ENCODE measurements around the gene PRLR.
A peak's percentile ranks its signal among the peaks of the same experiment; 100 is the strongest.

The PRLR gene

GRCh38 chr5:35089334-35090314 lies 140.7 kb downstream of the PRLR start:
- Histone ChIP-seq H3K4me1 (ENCODE audit: control extremely low read depth in 1 of 4, control insufficient read depth in 4 of 4, insufficient read depth in 4 of 4, low read length in 3 of 4) (no peaks in the 10 kb centered on the region), H3K9me3 (ENCODE audit: control extremely low read depth in 1 of 5, control insufficient read depth in 4 of 5, insufficient read depth in 2 of 5, low read depth in 1 of 5, low read length in 4 of 5) (no peaks in the 10 kb centered on the region), H3K27me3 (replicated peaks in 2 of 5; ENCODE audit: control insufficient read depth in 4 of 5, insufficient read depth in 5 of 5, low read length in 4 of 5) (peaks cover 0 to 10% (median 2%) of the 10 kb centered on the region in 5 experiments), H3K4me3 (ENCODE audit: control insufficient read depth in 1 of 7, extremely low read depth in 1 of 7, insufficient read depth in 4 of 7, low read depth in 2 of 7, low read length in 6 of 7) (no peak overlapping the region), H3K27ac (ENCODE audit: insufficient read depth in 1 of 2, low read depth in 1 of 2, low read length in 2 of 2, poor library complexity in 1 of 2, severe bottlenecking in 2 of 2) (no peak overlapping the region), H3K36me3 (ENCODE audit: control insufficient read depth in 4 of 4, insufficient read depth in 4 of 4, low read length in 3 of 4) (no peaks in the 10 kb centered on the region)
- ChIA-PET POLR2A (no interaction called here), CTCF (interaction anchor here (0.9 to 3.0 kb wide), 5 partner anchors 554 to 841 kb away, joined by 3 to 25 read pairs (median 4); no protein-coding TSS in a partner anchor)
- peak; percentile 22 to 57 (median 50) for DNase-seq
- WGBS (ENCODE audit: insufficient coverage): 71% methylated on average over 2 of the region's 7 CpGs

- H3K4me3 ChIP-seq (ENCODE audit: control insufficient read depth in 1 of 7, extremely low read depth in 1 of 7, insufficient read depth in 4 of 7, low read depth in 2 of 7, low read length in 6 of 7): no peak overlapping the region
- no peaks in the 10 kb centered on the region for H3K9me3 ChIP-seq (ENCODE audit: control extremely low read depth in 1 of 5, control insufficient read depth in 4 of 5, insufficient read depth in 2 of 5, low read depth in 1 of 5, low read length in 4 of 5)
- ChIA-PET POLR2A (no interaction called here), CTCF (interaction anchor here (2.1 to 3.0 kb wide), 2 partner anchors 839 to 842 kb away, joined by 7 to 25 read pairs; no protein-coding TSS in a partner anchor)
- no peak overlapping the region for H3K27ac ChIP-seq (ENCODE audit: insufficient read depth in 1 of 2, low read depth in 1 of 2, low read length in 2 of 2, poor library complexity in 1 of 2, severe bottlenecking in 2 of 2)
- no peak for DNase-seq
- WGBS (ENCODE audit: insufficient coverage): 88% methylated on average over 1 of the region's 3 CpGs
- H3K27me3 ChIP-seq (replicated peaks in 2 of 5; ENCODE audit: control insufficient read depth in 4 of 5, insufficient read depth in 5 of 5, low read length in 4 of 5): peaks cover 0 to 10% (median 2%) of the 10 kb centered on the region in 5 experiments
- no peaks in the 10 kb centered on the region for H3K4me1 ChIP-seq (ENCODE audit: control extremely low read depth in 1 of 4, control insufficient read depth in 4 of 4, insufficient read depth in 4 of 4, low read length in 3 of 4)
- no peaks in the 10 kb centered on the region for H3K36me3 ChIP-seq (ENCODE audit: control insufficient read depth in 4 of 4, insufficient read depth in 4 of 4, low read length in 3 of 4)
Observed at GRCh38 chr5:35087991-35088390, 142.3 kb downstream of the PRLR start.

- ChIA-PET CTCF (no interaction called here), POLR2A (no interaction called here)
- Histone ChIP-seq H3K36me3 (ENCODE audit: control insufficient read depth in 4 of 4, insufficient read depth in 4 of 4, low read length in 3 of 4) (no peaks in the 10 kb centered on the region), H3K9me3 (ENCODE audit: control extremely low read depth in 1 of 5, control insufficient read depth in 4 of 5, insufficient read depth in 2 of 5, low read depth in 1 of 5, low read length in 4 of 5) (no peaks in the 10 kb centered on the region), H3K4me1 (ENCODE audit: control extremely low read depth in 1 of 4, control insufficient read depth in 4 of 4, insufficient read depth in 4 of 4, low read length in 3 of 4) (no peaks in the 10 kb centered on the region), H3K4me3 (ENCODE audit: control insufficient read depth in 1 of 7, extremely low read depth in 1 of 7, insufficient read depth in 4 of 7, low read depth in 2 of 7, low read length in 6 of 7) (no peak overlapping the region), H3K27ac (ENCODE audit: insufficient read depth in 1 of 2, low read depth in 1 of 2, low read length in 2 of 2, poor library complexity in 1 of 2, severe bottlenecking in 2 of 2) (no peak overlapping the region), H3K27me3 (replicated peaks in 2 of 5; ENCODE audit: control insufficient read depth in 4 of 5, insufficient read depth in 5 of 5, low read length in 4 of 5) (peaks cover 0 to 10% (median 2%) of the 10 kb centered on the region in 5 experiments)
- DNase-seq: no peak
- 100% methylated on average over 2 of the region's 3 CpGs for WGBS (ENCODE audit: insufficient coverage)
Observed at GRCh38 chr5:35083150-35083549, 147.1 kb downstream of the PRLR start.

- no peak for DNase-seq
- Histone ChIP-seq H3K36me3 (ENCODE audit: control insufficient read depth in 4 of 4, insufficient read depth in 4 of 4, low read length in 3 of 4) (no peaks in the 10 kb centered on the region), H3K4me3 (ENCODE audit: control insufficient read depth in 1 of 7, extremely low read depth in 1 of 7, insufficient read depth in 4 of 7, low read depth in 2 of 7, low read length in 6 of 7) (no peak overlapping the region), H3K27ac (ENCODE audit: insufficient read depth in 1 of 2, low read depth in 1 of 2, low read length in 2 of 2, poor library complexity in 1 of 2, severe bottlenecking in 2 of 2) (no peak overlapping the region), H3K27me3 (replicated peaks in 2 of 5; ENCODE audit: control insufficient read depth in 4 of 5, insufficient read depth in 5 of 5, low read length in 4 of 5) (peaks cover 0 to 10% (median 2%) of the 10 kb centered on the region in 5 experiments), H3K9me3 (ENCODE audit: control extremely low read depth in 1 of 5, control insufficient read depth in 4 of 5, insufficient read depth in 2 of 5, low read depth in 1 of 5, low read length in 4 of 5) (no peaks in the 10 kb centered on the region), H3K4me1 (ENCODE audit: control extremely low read depth in 1 of 4, control insufficient read depth in 4 of 4, insufficient read depth in 4 of 4, low read length in 3 of 4) (no peaks in the 10 kb centered on the region)
- ChIA-PET CTCF (no interaction called here), POLR2A (no interaction called here)
- WGBS (ENCODE audit: insufficient coverage): no CpG with 5 or more reads among the region's 3 CpGs
Observed at GRCh38 chr5:35082530-35082929, 147.8 kb downstream of the PRLR start.

- Histone ChIP-seq H3K27me3 (replicated peaks in 2 of 5; ENCODE audit: control insufficient read depth in 4 of 5, insufficient read depth in 5 of 5, low read length in 4 of 5) (peaks cover 0 to 5% (median 2%) of the 10 kb centered on the region in 5 experiments), H3K4me3 (ENCODE audit: control insufficient read depth in 1 of 7, extremely low read depth in 1 of 7, insufficient read depth in 4 of 7, low read depth in 2 of 7, low read length in 6 of 7) (no peak overlapping the region), H3K27ac (ENCODE audit: insufficient read depth in 1 of 2, low read depth in 1 of 2, low read length in 2 of 2, poor library complexity in 1 of 2, severe bottlenecking in 2 of 2) (no peak overlapping the region), H3K36me3 (ENCODE audit: control insufficient read depth in 4 of 4, insufficient read depth in 4 of 4, low read length in 3 of 4) (no peaks in the 10 kb centered on the region), H3K4me1 (ENCODE audit: control extremely low read depth in 1 of 4, control insufficient read depth in 4 of 4, insufficient read depth in 4 of 4, low read length in 3 of 4) (no peaks in the 10 kb centered on the region), H3K9me3 (ENCODE audit: control extremely low read depth in 1 of 5, control insufficient read depth in 4 of 5, insufficient read depth in 2 of 5, low read depth in 1 of 5, low read length in 4 of 5) (no peaks in the 10 kb centered on the region)
- ChIA-PET CTCF (no interaction called here), POLR2A (no interaction called here)
- 90% methylated on average over 5 of the region's 6 CpGs for WGBS (ENCODE audit: insufficient coverage)
- no peak for DNase-seq
Observed at GRCh38 chr5:35081134-35081533, 149.2 kb downstream of the PRLR start.

GRCh38 chr5:35073160-35073559 lies 157.1 kb downstream of the PRLR start:
- Histone ChIP-seq H3K9me3 (ENCODE audit: control extremely low read depth in 1 of 5, control insufficient read depth in 4 of 5, insufficient read depth in 2 of 5, low read depth in 1 of 5, low read length in 4 of 5) (peaks cover 0 to 7% (median 3%) of the 10 kb centered on the region in 5 experiments), H3K27me3 (replicated peaks in 2 of 5; ENCODE audit: control insufficient read depth in 4 of 5, insufficient read depth in 5 of 5, low read length in 4 of 5) (no peaks in the 10 kb centered on the region), H3K4me3 (ENCODE audit: control insufficient read depth in 1 of 7, extremely low read depth in 1 of 7, insufficient read depth in 4 of 7, low read depth in 2 of 7, low read length in 6 of 7) (no peak overlapping the region), H3K27ac (ENCODE audit: insufficient read depth in 1 of 2, low read depth in 1 of 2, low read length in 2 of 2, poor library complexity in 1 of 2, severe bottlenecking in 2 of 2) (no peak overlapping the region), H3K4me1 (ENCODE audit: control extremely low read depth in 1 of 4, control insufficient read depth in 4 of 4, insufficient read depth in 4 of 4, low read length in 3 of 4) (no peaks in the 10 kb centered on the region), H3K36me3 (ENCODE audit: control insufficient read depth in 4 of 4, insufficient read depth in 4 of 4, low read length in 3 of 4) (no peaks in the 10 kb centered on the region)
- CTCF ChIA-PET: no interaction called here
- 93% methylated on average over 4 of the region's 4 CpGs for WGBS (ENCODE audit: insufficient coverage)
- DNase-seq: no peak
- POLR2A ChIA-PET: no interaction called here

GRCh38 chr5:35069188-35069587 lies 161.1 kb downstream of the PRLR start:
- WGBS (ENCODE audit: insufficient coverage): 100% methylated on average over 1 of the region's 1 CpG
- no peak overlapping the region for H3K27ac ChIP-seq (ENCODE audit: insufficient read depth in 1 of 2, low read depth in 1 of 2, low read length in 2 of 2, poor library complexity in 1 of 2, severe bottlenecking in 2 of 2)
- no peaks in the 10 kb centered on the region for H3K27me3 ChIP-seq (replicated peaks in 2 of 5; ENCODE audit: control insufficient read depth in 4 of 5, insufficient read depth in 5 of 5, low read length in 4 of 5)
- CTCF ChIA-PET: no interaction called here
- POLR2A ChIA-PET: no interaction called here
- H3K9me3 ChIP-seq (ENCODE audit: control extremely low read depth in 1 of 5, control insufficient read depth in 4 of 5, insufficient read depth in 2 of 5, low read depth in 1 of 5, low read length in 4 of 5): peaks cover 0 to 7% (median 1%) of the 10 kb centered on the region in 5 experiments
- H3K36me3 ChIP-seq (ENCODE audit: control insufficient read depth in 4 of 4, insufficient read depth in 4 of 4, low read length in 3 of 4): no peaks in the 10 kb centered on the region
- DNase-seq: no peak
- H3K4me1 ChIP-seq (ENCODE audit: control extremely low read depth in 1 of 4, control insufficient read depth in 4 of 4, insufficient read depth in 4 of 4, low read length in 3 of 4): no peaks in the 10 kb centered on the region
- H3K4me3 ChIP-seq (ENCODE audit: control insufficient read depth in 1 of 7, extremely low read depth in 1 of 7, insufficient read depth in 4 of 7, low read depth in 2 of 7, low read length in 6 of 7): no peak overlapping the region

Measured in common myeloid progenitor, CD34-positive (primary cell).